ENCODE data around the gene NCKAP1. TPM values are rescaled to one million over a fixed set of nuclear protein-coding genes. Genes with fewer than 3 reads are reported as not detected.

Gene NCKAP1
- total RNA-seq, 6 donors from 2014 or later, result 34.2 to 129 (median 83.9) TPM

- H3K36me3 ChIP-seq, result no peaks in the 10 kb centered on the region
- no peaks in the 10 kb centered on the region for H3K27me3 ChIP-seq
- no peaks in the 10 kb centered on the region for H3K4me1 ChIP-seq
- ATAC-seq (ENCODE audit: low FRiP score in 2 of 2) (no peak), DNase-seq (no peak)
- TF ChIP-seq POLR2AphosphoS5 (IDR thresholded peaks at IDR 0.05), result no peak
- no peaks in the 10 kb centered on the region for H3K9me3 ChIP-seq
- no peak overlapping the region for H3K4me3 ChIP-seq
- H3K27ac ChIP-seq, result no peak overlapping the region
- WGBS, 2 donors, result 94% methylated on average over 2 of the region's 2 CpGs; no CpG with 5 or more reads in 1 of the 2 donors
These were observed 30.9 kb upstream of the NCKAP1 start for GRCh38 chr2:183069174-183069573.

DNA sequence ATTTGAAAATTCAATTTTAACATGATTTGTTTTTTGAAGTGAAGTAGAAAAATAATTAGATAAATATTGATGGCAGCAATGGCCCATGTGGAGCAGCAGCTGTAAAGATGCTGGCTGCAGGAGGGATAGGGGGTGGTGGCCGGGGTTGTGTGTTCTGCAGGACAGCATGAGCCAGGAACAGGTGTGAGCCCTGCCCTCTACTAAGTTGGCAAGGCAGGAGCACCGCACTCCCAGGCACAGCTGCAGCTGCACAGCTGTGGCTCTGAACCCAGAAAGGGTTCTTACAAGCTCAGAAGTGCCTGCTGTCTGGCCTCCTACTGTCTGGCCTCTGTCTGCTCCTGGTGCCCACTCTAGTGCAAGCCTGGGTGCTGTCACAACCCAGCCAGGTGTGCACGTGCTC, 30.3 kb upstream of the NCKAP1 start:
- ATAC-seq (ENCODE audit: low FRiP score in 2 of 2) (no peak), DNase-seq (peak in 1 of 2 donors; percentile 17)
- no peaks in the 10 kb centered on the region for H3K9me3 ChIP-seq
- TF ChIP-seq, protein P1, sequence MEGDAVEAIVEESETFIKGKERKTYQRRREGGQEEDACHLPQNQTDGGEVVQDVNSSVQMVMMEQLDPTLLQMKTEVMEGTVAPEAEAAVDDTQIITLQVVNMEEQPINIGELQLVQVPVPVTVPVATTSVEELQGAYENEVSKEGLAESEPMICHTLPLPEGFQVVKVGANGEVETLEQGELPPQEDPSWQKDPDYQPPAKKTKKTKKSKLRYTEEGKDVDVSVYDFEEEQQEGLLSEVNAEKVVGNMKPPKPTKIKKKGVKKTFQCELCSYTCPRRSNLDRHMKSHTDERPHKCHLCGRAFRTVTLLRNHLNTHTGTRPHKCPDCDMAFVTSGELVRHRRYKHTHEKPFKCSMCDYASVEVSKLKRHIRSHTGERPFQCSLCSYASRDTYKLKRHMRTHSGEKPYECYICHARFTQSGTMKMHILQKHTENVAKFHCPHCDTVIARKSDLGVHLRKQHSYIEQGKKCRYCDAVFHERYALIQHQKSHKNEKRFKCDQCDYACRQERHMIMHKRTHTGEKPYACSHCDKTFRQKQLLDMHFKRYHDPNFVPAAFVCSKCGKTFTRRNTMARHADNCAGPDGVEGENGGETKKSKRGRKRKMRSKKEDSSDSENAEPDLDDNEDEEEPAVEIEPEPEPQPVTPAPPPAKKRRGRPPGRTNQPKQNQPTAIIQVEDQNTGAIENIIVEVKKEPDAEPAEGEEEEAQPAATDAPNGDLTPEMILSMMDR (IDR thresholded peaks at IDR 0.05), result no peak
- no peak for TF ChIP-seq POLR2A (IDR thresholded peaks at IDR 0.05)
- TF ChIP-seq POLR2AphosphoS5 (IDR thresholded peaks at IDR 0.05), result no peak
- no peak for TF ChIP-seq EP300 (IDR thresholded peaks at IDR 0.05)
- H3K4me1 ChIP-seq, result no peaks in the 10 kb centered on the region
- H3K27ac ChIP-seq, result no peak overlapping the region
- WGBS, 2 donors, result 87 to 88% methylated on average over 3 of the region's 3 CpGs
- H3K4me3 ChIP-seq, result no peak overlapping the region
- H3K27me3 ChIP-seq, result no peaks in the 10 kb centered on the region
- H3K36me3 ChIP-seq, result no peaks in the 10 kb centered on the region

- Histone ChIP-seq H3K9me3 (no peaks in the 10 kb centered on the region), H3K4me1 (no peaks in the 10 kb centered on the region), H3K4me3 (no peak overlapping the region), H3K27me3 (no peaks in the 10 kb centered on the region), H3K36me3 (no peaks in the 10 kb centered on the region), H3K27ac (no peak overlapping the region)
- no peak for ATAC-seq (ENCODE audit: low FRiP score in 2 of 2)
- no peak for DNase-seq
- TF ChIP-seq POLR2AphosphoS5 (IDR thresholded peaks at IDR 0.05), result no peak
- TF ChIP-seq EP300 (IDR thresholded peaks at IDR 0.05), result no peak
- TF ChIP-seq, protein P1 (IDR thresholded peaks at IDR 0.05), result no peak
- TF ChIP-seq POLR2A (IDR thresholded peaks at IDR 0.05), result no peak
- 36 to 51% methylated on average over 2 of the region's 2 CpGs for WGBS, 2 donors
These were observed 24.8 kb upstream of the NCKAP1 start for GRCh38 chr2:183063083-183063482.

GRCh38 chr2:183060571-183061231, 22.4 kb upstream of the NCKAP1 start:
- Histone ChIP-seq H3K27ac (no peak overlapping the region), H3K4me1 (peaks cover 0 to 4% (median 0%) of the 10 kb centered on the region in 4 donors), H3K9me3 (no peaks in the 10 kb centered on the region), H3K4me3 (no peak overlapping the region), H3K27me3 (no peaks in the 10 kb centered on the region), H3K36me3 (no peaks in the 10 kb centered on the region)
- no peak for ATAC-seq (ENCODE audit: low FRiP score in 2 of 2)
- no peak for DNase-seq
- TF ChIP-seq POLR2A (IDR thresholded peaks at IDR 0.05) (no peak), EP300 (IDR thresholded peaks at IDR 0.05) (no peak), POLR2AphosphoS5 (IDR thresholded peaks at IDR 0.05) (no peak)
- TF ChIP-seq, protein P1 (IDR thresholded peaks at IDR 0.05), result no peak
- 90 to 95% methylated on average over 14 of the region's 14 CpGs for WGBS, 2 donors

GRCh38 chr2:183059561-183059960, 21.3 kb upstream of the NCKAP1 start:
- TF ChIP-seq EP300 (IDR thresholded peaks at IDR 0.05), result no peak
- TF ChIP-seq POLR2A (IDR thresholded peaks at IDR 0.05), result no peak
- H3K4me3 ChIP-seq, result no peak overlapping the region
- peaks cover 0 to 4% (median 0%) of the 10 kb centered on the region in 4 donors for H3K4me1 ChIP-seq
- 31 to 38% methylated on average over 1 of the region's 1 CpG for WGBS, 2 donors
- H3K36me3 ChIP-seq, result no peaks in the 10 kb centered on the region
- H3K27ac ChIP-seq, result no peak overlapping the region
- DNase-seq, result no peak
- no peaks in the 10 kb centered on the region for H3K27me3 ChIP-seq
- H3K9me3 ChIP-seq, result no peaks in the 10 kb centered on the region
- no peak for ATAC-seq (ENCODE audit: low FRiP score in 2 of 2)
